GM19452 (cell line): Measurements from ENCODE around the gene CEP63.

Experiments used
- ATAC-seq: cut with Tn5 transposase; IDR thresholded peaks from one replicate; pipeline ENCODE4 v1.9.1; 2021; ENCODE audit not compliant: unreplicated experiment

Gene CEP63

DNA sequence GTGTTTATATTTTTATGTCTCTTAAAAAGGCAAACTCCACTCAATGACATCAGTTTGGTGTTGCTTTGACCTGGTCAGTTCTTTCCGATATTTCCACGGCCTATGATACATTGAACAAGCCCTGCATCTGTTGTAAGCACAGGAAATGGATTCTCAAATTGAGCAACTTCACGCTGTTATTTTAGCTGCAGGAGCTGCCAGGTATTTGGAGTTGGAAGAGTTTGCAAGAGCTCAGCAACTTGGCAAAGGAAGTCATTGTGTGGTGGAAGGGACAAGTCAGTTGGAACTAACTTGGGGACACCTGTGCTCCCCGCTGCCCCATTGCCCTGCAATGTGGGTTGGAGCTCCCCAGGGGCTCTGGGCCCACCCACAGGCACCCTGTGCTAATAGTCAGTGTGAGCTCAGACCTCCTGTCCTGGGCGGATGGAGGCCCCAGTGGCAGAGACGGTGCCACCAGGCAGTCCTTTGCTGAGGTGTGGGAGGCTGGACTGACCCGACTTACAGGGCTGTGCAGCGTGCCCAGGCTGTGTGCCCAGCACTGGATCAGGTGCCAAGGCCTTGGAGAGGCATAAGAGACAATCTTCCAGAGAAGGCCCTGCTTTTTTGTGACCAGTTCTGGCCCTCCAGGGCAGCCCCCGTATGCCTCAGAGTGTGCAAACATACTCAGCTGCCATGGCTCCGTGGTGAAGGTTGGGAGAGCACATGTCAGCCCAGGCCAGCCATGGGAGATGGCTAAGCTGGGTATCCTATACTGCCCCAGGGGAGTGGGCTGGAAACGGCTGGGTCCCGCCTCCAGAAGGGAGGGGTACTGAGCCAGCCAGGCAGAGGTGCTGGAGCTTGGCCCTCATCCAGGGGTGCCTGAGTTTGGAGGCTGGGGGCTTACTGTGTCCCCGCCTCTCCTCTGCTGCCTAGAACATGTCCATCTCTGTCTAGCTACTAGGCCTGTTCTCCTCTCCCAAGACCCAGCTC is 121.5 kb downstream of the CEP63 start:
- ATAC-seq: no peak

- ATAC-seq: no peak
These were observed 122.3 kb downstream of the CEP63 start for GRCh38 chr3:134608023-134608770.

DNA sequence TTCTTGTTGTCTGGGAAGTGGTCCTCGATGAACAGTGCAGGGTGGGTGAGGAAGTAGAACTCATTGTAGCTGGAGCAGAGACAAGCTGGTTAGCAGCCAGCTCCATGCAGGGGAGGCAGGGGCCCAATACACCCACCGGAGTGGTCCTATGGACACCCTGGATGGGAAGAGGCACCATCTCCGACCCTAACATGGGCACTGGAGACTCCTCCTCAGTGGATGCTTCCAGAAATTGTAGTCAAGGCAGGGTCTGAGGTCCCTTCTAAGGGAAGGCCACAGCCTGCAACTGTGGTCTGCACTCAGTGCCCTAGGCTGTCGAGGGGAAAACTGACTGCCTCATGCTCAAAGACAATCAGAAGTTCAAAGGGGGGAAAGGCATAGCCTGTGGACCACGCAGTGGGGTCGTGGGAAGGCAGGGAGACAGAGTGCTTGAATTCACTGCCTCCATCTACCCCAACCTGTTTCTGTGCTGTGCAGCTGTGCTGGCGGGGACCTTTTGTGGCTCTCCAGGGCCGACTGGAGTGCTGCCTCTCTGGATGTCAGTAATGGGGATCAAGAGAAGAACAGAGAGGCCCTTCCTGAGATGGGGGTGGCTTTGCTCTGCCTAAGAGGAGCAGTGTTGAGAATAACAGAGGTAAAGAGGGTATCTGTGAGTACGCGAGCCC is 123.0 kb downstream of the CEP63 start:
- no peak for ATAC-seq

DNA sequence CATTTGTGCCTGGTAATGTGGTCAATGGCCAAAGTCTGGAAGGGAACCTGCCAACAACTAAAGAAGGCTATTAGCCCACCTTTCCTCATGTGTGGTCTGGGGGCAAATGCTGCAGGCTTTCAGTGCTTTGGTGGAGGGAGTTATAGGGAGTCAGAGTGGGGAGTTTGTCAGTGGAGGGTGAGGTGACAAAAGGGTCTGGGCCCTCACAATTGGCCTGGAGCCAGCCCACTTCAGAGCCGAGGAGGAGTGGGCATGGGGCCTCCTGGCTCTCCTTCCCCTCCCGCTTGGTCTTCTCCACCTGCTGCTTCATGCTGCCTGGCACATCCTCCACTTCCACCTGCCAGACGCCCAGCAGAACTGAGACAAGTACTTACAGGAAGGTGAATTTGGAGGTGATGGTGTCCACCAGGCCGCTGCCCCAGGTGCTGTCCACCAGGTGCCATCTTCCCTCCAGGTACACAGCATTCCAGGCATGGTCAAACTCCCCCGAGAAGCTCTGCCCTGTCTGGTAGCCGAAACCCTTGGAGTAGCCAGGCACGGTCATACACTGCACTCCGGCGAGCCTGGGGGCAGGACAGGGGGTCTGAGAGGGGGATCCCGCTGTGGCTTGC is 124.1 kb downstream of the CEP63 start:
- ATAC-seq: no peak

GRCh38 chr3:134610432-134611385 is 124.9 kb downstream of the CEP63 start:
- ATAC-seq: no peak

GRCh38 chr3:134611516-134611915 is 125.7 kb downstream of the CEP63 start:
- ATAC-seq: no peak

GRCh38 chr3:134613006-134613520 is 127.2 kb downstream of the CEP63 start:
- no peak for ATAC-seq

DNA sequence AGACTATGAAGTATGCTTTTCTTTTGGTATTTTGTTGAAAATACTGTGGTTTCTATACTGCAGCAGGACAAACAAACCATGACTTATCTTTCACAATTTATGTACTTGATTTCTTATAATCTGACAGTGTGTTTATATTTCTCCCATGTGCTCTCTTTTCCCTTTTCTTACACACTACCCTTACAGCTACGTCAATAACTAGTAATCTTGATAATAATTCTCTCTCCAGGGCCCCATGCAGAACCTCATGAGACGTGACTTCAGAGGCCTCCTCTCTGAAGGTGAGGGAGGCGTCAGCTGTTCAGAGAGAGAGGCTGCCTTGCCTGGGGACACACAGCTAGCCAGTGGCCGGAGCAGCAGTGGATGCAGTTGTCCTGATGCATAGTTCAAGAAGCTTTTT is 129.1 kb downstream of the CEP63 start:
- no peak for ATAC-seq

GRCh38 chr3:134615743-134616142 is 129.9 kb downstream of the CEP63 start:
- no peak for ATAC-seq

DNA sequence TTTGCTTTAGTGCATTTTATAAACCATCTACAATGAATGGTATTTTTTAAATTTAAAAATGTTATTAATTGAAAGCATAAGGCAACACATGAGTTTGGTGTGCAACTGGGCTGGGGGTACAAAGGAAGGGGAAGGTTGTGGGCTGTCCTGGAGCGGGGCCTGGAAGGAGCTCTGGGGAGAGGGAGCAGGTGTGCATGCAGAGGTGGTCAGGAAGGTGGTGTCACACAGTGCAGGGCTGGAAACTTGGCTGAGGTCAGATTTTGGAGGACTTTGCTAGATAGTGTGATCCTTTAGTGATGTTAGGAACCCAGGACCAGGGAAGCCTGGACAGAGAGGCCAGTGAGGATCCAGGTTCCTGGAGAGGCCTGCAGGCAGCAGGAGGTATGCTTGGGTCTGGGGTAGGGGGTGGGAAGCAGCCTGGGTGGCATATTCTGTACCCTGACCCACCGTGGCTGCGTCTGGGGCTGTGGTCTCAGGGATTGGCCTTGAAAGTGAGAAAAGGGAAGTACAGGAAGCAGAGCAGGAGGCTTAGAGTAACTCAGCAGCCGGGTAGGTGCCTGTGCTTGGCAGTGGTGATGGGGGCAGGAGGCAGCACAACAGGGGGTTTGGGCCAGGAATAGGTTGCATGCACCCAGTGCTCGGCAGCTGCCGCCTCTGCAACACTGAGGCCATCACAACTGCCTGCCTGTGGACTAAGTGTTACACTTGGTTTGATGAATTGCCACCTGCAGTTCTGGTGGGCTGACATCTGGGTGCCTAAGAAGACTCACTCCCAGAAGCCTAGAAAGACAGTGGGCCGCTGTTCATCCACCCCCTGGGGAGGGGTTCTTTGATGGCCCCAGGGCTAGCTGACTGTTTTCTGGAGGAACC is 132.0 kb downstream of the CEP63 start:
- ATAC-seq: no peak

GRCh38 chr3:134618478-134619300 is 132.8 kb downstream of the CEP63 start:
- no peak for ATAC-seq

GRCh38 chr3:134619301-134619615 is 133.4 kb downstream of the CEP63 start:
- no peak for ATAC-seq

- ATAC-seq: no peak
These were observed 134.1 kb downstream of the CEP63 start for GRCh38 chr3:134619884-134620445.

DNA sequence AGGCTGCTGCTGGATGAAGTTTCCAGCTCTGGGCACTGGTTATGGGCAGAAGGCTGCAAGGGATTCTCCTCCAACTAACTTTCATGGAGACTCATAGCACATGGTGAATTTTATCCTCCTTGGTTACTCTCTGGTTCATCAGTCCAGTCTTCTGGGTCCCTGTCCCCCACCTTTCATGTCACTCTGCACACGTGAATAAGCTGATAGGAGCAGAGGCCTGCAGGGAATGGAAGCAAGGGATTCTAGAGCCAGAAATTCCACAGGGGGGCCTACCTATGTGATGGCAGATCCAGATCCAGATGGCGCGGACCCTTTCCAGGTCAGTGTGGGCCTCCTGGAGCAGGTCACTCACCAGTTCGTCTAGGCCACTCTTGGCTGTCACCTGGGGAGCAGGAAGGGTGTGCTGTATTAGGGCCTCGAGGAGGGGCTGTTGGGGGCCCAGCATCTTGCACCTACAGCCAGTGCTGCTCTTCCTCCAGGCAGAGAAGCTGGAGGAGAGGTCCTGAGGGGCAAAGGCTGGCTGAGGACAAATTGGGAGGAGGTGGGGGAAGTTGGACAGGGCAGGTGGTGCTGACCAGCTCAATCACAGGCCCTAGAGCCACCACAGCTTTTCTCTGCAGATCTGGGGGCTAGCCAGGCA is 134.7 kb downstream of the CEP63 start:
- ATAC-seq: no peak

GRCh38 chr3:134621854-134622253 is 136.0 kb downstream of the CEP63 start:
- no peak for ATAC-seq

DNA sequence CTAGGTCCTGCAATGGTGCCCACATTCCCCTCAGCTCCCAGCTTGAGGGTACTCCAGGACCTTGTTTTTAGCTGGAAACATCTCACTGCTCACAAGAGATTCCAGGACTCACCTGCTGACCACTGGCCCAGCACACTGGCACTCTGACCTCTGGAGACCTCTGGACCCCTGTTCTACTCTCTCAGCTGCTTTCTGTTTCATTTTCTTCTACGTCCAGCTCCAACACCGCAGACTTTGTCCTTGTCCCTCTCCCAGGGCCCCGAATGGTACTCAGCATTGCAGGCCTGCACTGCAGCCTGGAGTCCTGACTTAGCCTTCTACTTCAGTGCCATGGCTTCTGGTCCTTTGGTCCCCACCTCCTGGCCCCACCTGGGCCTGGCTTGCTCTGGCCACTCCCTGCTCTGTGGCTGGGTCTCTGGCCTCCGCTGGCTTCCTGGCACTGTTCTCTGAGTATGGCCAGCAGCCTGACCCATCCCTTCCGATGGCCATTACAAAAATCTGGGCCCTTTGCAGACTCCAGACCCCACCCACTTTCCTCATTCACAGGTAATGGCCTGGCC is 137.0 kb downstream of the CEP63 start:
- no peak for ATAC-seq
